Testis (tissue), 2 donors: ENCODE data around the gene OR9Q1.

Source experiments
- POLR2A ChIP-seq: fragments of 450-650 bp; IDR thresholded peaks from one replicate; pipeline ENCODE4 v1.6.1; 2017; ENCODE audit warnings: antibody characterized with exemption, mild to moderate bottlenecking, moderate library complexity
- TF ChIP-seq, protein P1 (sequence below), 3 experiments: fragments of 450-650 bp in 2 of 3; fragments of 200-600 bp in 1 of 3; sonication (generic) in 1 of 3; IDR thresholded peaks; one replicate each; pipeline ENCODE4 v1.5.1; 2016 to 2019; ENCODE audit warnings: antibody characterized with exemption in 3 of 3, mild to moderate bottlenecking in 2 of 3, moderate library complexity in 1 of 3

DNA sequence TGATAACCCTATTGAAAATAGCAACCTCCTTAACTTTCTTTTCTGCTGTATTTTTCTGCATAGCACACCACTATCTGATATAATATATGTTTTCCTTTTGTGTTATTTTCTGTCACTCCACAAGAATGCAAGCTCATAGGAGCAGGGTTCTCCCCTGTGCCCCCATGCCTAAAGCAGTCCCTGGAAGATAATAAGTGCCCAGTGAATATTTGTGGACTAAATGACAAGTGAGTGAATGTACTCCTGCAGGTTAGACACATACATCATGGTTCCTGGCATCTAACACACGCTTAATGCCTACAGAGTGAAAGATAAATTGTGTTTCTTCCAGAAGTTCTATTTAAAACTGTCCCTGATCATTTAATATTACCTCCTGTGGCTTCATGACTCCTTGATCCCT is 141.3 kb downstream of the OR9Q1 start:
- TF ChIP-seq, protein P1, sequence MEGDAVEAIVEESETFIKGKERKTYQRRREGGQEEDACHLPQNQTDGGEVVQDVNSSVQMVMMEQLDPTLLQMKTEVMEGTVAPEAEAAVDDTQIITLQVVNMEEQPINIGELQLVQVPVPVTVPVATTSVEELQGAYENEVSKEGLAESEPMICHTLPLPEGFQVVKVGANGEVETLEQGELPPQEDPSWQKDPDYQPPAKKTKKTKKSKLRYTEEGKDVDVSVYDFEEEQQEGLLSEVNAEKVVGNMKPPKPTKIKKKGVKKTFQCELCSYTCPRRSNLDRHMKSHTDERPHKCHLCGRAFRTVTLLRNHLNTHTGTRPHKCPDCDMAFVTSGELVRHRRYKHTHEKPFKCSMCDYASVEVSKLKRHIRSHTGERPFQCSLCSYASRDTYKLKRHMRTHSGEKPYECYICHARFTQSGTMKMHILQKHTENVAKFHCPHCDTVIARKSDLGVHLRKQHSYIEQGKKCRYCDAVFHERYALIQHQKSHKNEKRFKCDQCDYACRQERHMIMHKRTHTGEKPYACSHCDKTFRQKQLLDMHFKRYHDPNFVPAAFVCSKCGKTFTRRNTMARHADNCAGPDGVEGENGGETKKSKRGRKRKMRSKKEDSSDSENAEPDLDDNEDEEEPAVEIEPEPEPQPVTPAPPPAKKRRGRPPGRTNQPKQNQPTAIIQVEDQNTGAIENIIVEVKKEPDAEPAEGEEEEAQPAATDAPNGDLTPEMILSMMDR (IDR thresholded peaks at IDR 0.05): no peak
- no peak for TF ChIP-seq POLR2A
